Mammary epithelial cell (primary cell): ENCODE measurements around the gene SIGLEC6.

Source experiments
- CTCF ChIP-seq, 2 donors: IDR thresholded peaks in 1 of 2; conservative IDR thresholded peaks in 1 of 2; 2 replicates each; pipeline ENCODE4 v1.5.1; 2011 to 2012; ENCODE audit warnings: inconsistent platforms in 2 of 2, low read length in 2 of 2, mild to moderate bottlenecking in 2 of 2, control low read depth in 1 of 2, low read depth in 1 of 2; ENCODE audit not compliant: insufficient read depth in 1 of 2; ENCODE audit errors: extremely low read depth in 1 of 2
- EZH2 ChIP-seq: IDR thresholded peaks from 2 replicates; pipeline ENCODE4 v1.6.1; 2012; ENCODE audit warnings: low read length, inconsistent platforms, borderline replicate concordance

- TF ChIP-seq CTCF (conservative IDR thresholded peaks at IDR 0.05 in 1 of 2, IDR thresholded peaks at IDR 0.05 in 1 of 2; ENCODE audit: extremely low read depth in 1 of 2, insufficient read depth in 1 of 2, low read depth in 1 of 2, low read length in 2 of 2), result no peak
- TF ChIP-seq EZH2, result no peak
Measured at GRCh38 chr19:51559240-51559639, 27.8 kb upstream of the SIGLEC6 start.
